Activated B cell treated with CpG ODN at 0.5 μM for 24 hours (primary cell): Measurements from ENCODE around the gene PEX11G. TPM values are rescaled to one million over a fixed set of nuclear protein-coding genes. Genes with fewer than 3 reads are reported as not detected.

Source experiments
- ATAC-seq: fragments of 200-7000 bp; cut with Tn5 transposase; one replicate; pipeline ENCODE4 v1.10.0; 2021; ENCODE audit warnings: low read depth, mild to moderate bottlenecking, moderate library complexity
- CTCF ChIA-PET: fragments of 350-600 bp; sonication (Branson Sonifier 250); formaldehyde crosslinking; loops from one replicate; lab custom pipeline; 2021; ENCODE audit warnings: antibody characterized with exemption; lab: Charles Lee
- POLR2A ChIA-PET: fragments of 350-600 bp; sonication (Branson Sonifier 250); formaldehyde crosslinking; loops from one replicate; lab custom pipeline; 2021; ENCODE audit warnings: antibody characterized with exemption; lab: Charles Lee
- DNase-seq: peaks from one replicate; pipeline ENCODE4 v3.0.0; 2022
- H3K27ac Mint-ChIP-seq: one replicate; pipeline ENCODE4 v1.8.0; 2020; ENCODE audit warnings: mixed read lengths
- H3K27me3 Mint-ChIP-seq: one replicate; pipeline ENCODE4 v1.8.0; 2021; ENCODE audit warnings: mixed read lengths
- H3K36me3 Mint-ChIP-seq: one replicate; pipeline ENCODE4 v1.8.0; 2021; ENCODE audit warnings: low read depth, mixed read lengths
- H3K4me1 Mint-ChIP-seq: one replicate; pipeline ENCODE4 v1.8.0; 2021; ENCODE audit warnings: mixed read lengths
- H3K4me3 Mint-ChIP-seq: one replicate; pipeline ENCODE4 v1.8.0; 2020; ENCODE audit warnings: mild to moderate bottlenecking, mixed read lengths
- H3K9me3 Mint-ChIP-seq: one replicate; pipeline ENCODE4 v1.8.0; 2020; ENCODE audit warnings: mixed read lengths
- CTCF ChIP-seq: fragments of 200-600 bp; IDR thresholded peaks from one replicate; pipeline ENCODE4 v1.8.0; 2022; ENCODE audit warnings: antibody characterized with exemption, mild to moderate bottlenecking
- intact Hi-C: fragments of 100-400 bp; cut with micrococcal nuclease; formaldehyde crosslinking; loops from one replicate; pipeline ENCODE4 v1.15.1; 2024
- total RNA-seq: library from RNA; stranded (reverse); gene quantifications from 2 replicates; pipeline ENCODE4 v1.2.3, GENCODE V29; 2022

The PEX11G gene
- total RNA-seq, 1 donor from 2014 or later = 1.0 TPM

- Mint-ChIP-seq H3K9me3 (no peaks in the 10 kb centered on the region), H3K27me3 (no peaks in the 10 kb centered on the region), H3K4me3 (peak overlapping the region; percentile 81), H3K4me1 (peaks cover 20% of the 10 kb centered on the region), H3K27ac (peak overlapping the region; percentile 74), H3K36me3 (peaks cover 7% of the 10 kb centered on the region)
- DNase-seq (no peak), ATAC-seq (no peak)
- TF ChIP-seq CTCF = no peak
- ChIA-PET CTCF (no interaction called here), POLR2A (interaction anchor here (0.6 to 3.6 kb wide), 6 partner anchors 11 to 843 kb away, joined by 3 to 37 read pairs (median 10); partner anchors contain the start of genes ANGPTL4, PET100, PNPLA6 and XAB2)
- intact Hi-C loops = loop anchor here (1.0 to 5.0 kb wide), 4 partner anchors 13 to 309 kb away; partner anchors contain the start of genes EVI5L and PEX11G
These were observed 32.8 kb upstream of the PEX11G start for GRCh38 chr19:7521551-7522071.

GRCh38 chr19:7520131-7521051, 31.6 kb upstream of the PEX11G start:
- Mint-ChIP-seq H3K36me3 (peaks cover 2% of the 10 kb centered on the region), H3K4me3 (no peak overlapping the region), H3K27ac (no peak overlapping the region), H3K9me3 (no peaks in the 10 kb centered on the region), H3K4me1 (peaks cover 26% of the 10 kb centered on the region), H3K27me3 (no peaks in the 10 kb centered on the region)
- ATAC-seq = no peak
- POLR2A ChIA-PET = interaction anchor here (0.6 to 3.6 kb wide), 2 partner anchors 15 to 427 kb away, joined by 3 to 37 read pairs; partner anchors contain the start of gene PNPLA6
- TF ChIP-seq CTCF = no peak
- DNase-seq = no peak
- CTCF ChIA-PET = no interaction called here
- intact Hi-C loops = loop anchor here (5.0 kb wide), 1 partner anchor 48 kb away; no protein-coding TSS in a partner anchor

GRCh38 chr19:7519361-7520130, 30.7 kb upstream of the PEX11G start:
- Mint-ChIP-seq H3K4me3 (no peak overlapping the region), H3K27ac (no peak overlapping the region), H3K9me3 (no peaks in the 10 kb centered on the region), H3K27me3 (peaks cover 3% of the 10 kb centered on the region), H3K4me1 (peaks cover 27% of the 10 kb centered on the region), H3K36me3 (peaks cover 2% of the 10 kb centered on the region)
- DNase-seq = no peak
- no peak for TF ChIP-seq CTCF
- intact Hi-C loops = loop anchor here (5.0 kb wide), 1 partner anchor 47 kb away; no protein-coding TSS in a partner anchor
- ChIA-PET CTCF (no interaction called here), POLR2A (interaction anchor here (3.6 kb wide), 1 partner anchor 16 kb away, joined by 37 read pairs; the partner anchor contains the start of gene PNPLA6)
- no peak for ATAC-seq

- H3K9me3 Mint-ChIP-seq = no peaks in the 10 kb centered on the region
- H3K4me3 Mint-ChIP-seq = peak overlapping the region; percentile 76
- peaks cover 6% of the 10 kb centered on the region for H3K27me3 Mint-ChIP-seq
- no peak for DNase-seq
- intact Hi-C loops = loop anchor here (2.0 kb wide), 1 partner anchor 18 kb away; the partner anchor contains the start of gene PNPLA6
- POLR2A ChIA-PET = interaction anchor here (0.5 to 1.2 kb wide), 2 partner anchors 18 to 79 kb away, joined by 3 read pairs; no protein-coding TSS in a partner anchor
- H3K36me3 Mint-ChIP-seq = peaks cover 2% of the 10 kb centered on the region
- CTCF ChIA-PET = no interaction called here
- H3K27ac Mint-ChIP-seq = no peak overlapping the region
- TF ChIP-seq CTCF = no peak
- peaks cover 15% of the 10 kb centered on the region for H3K4me1 Mint-ChIP-seq
- ATAC-seq = no peak
These were observed 28.0 kb upstream of the PEX11G start for GRCh38 chr19:7516878-7517277.
